GM20000 (cell line): ENCODE results near the gene ERBB4.

Source experiments
- DNase-seq: peaks from one replicate; pipeline ENCODE4 v3.0.0; 2012; ENCODE audit warnings: low spot score
- TF ChIP-seq, protein P1 (sequence below): IDR thresholded peaks from 2 replicates; pipeline ENCODE4 v1.5.1; 2012; ENCODE audit warnings: mild to moderate bottlenecking, control low read depth; ENCODE audit errors: extremely low read depth, missing control alignments

ERBB4 gene

GRCh38 chr2:211487733-211488132 lies 1050.9 kb downstream of the ERBB4 start:
- no peak for DNase-seq
- TF ChIP-seq, protein P1, sequence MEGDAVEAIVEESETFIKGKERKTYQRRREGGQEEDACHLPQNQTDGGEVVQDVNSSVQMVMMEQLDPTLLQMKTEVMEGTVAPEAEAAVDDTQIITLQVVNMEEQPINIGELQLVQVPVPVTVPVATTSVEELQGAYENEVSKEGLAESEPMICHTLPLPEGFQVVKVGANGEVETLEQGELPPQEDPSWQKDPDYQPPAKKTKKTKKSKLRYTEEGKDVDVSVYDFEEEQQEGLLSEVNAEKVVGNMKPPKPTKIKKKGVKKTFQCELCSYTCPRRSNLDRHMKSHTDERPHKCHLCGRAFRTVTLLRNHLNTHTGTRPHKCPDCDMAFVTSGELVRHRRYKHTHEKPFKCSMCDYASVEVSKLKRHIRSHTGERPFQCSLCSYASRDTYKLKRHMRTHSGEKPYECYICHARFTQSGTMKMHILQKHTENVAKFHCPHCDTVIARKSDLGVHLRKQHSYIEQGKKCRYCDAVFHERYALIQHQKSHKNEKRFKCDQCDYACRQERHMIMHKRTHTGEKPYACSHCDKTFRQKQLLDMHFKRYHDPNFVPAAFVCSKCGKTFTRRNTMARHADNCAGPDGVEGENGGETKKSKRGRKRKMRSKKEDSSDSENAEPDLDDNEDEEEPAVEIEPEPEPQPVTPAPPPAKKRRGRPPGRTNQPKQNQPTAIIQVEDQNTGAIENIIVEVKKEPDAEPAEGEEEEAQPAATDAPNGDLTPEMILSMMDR: no peak

DNA sequence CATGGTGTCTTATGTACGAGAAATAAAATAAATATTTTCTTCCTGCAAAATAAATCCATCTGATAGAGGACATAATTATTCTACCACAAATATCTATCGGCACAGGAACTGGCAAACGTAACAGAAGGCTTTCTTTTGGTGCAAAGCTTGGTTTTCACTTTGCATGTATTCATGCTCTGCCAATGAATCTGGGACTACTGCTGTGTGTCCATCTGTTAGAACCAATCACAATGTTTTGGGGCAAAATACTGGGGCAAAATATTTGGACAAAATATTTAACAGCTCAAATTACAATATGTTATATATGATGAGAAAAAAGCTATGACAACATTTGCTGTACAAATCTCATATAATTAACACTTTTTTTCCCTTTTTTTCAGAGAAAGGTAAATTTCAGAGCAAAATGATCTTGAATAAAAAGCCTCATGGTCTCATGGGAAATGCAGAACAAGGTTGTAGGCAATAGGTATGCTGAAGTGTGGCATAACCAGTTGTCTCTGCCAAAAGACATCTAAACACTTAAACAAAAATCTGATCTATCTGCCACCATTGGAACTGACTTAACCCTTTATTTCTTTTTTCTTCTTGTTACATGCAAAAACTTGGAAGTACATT lies 1059.0 kb downstream of the ERBB4 start:
- TF ChIP-seq, protein P1: no peak
- no peak for DNase-seq

DNA sequence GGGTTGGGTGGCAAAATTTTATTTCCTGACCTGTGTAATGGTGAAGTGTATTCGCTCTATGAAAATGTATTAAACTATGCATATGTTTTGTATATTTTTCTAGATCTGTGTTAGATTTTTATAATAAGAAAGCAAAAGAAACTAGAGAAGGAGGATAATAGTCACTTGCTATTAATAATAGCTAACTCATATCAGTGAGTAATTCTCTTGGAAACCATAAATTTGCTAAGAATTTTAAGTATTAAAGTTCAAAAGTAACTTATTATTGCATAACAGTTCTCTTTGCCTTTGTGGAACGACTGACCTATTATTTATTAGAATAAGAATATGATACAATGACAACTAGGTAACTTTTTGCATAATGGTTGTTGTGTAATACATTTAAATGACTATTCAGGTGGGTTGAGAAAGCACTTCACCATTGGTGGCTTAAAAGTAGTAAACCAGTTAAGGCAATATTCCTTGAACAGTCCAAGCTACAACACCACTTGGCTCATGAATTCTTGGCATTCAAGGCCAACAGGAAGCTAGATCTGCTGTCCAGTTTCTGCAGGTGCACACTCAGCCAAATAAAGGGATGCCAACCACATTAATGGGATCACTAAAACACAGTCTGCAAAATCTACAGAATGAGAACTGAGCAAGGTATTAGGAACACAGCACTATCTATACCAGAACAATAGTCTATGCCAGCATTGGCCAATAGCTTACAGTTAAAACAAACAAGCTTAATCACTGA lies 1060.9 kb downstream of the ERBB4 start:
- no peak for DNase-seq
- TF ChIP-seq, protein P1: no peak

DNA sequence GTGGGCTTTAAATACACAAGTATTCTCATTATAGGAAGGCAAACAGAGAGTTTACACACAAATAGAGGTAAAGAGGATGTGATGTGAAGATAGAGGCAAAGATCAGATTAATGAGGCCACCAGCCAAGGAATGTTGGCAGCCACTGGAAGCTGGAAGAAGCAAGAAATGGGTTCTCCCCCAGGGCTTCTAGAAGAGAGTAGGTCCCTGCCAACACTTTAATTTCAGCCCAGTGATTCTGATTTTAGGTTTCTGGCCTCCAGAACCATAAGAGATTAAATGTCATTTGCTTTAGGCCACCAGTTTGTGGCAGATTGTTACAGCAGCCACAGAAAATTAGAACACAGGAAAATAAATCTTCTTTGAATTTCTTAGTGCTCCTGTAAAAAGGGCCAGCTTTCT lies 1065.5 kb downstream of the ERBB4 start:
- TF ChIP-seq, protein P1: no peak
- no peak for DNase-seq

GRCh38 chr2:211469664-211470059 lies 1068.9 kb downstream of the ERBB4 start:
- DNase-seq: no peak
- TF ChIP-seq, protein P1: no peak

DNA sequence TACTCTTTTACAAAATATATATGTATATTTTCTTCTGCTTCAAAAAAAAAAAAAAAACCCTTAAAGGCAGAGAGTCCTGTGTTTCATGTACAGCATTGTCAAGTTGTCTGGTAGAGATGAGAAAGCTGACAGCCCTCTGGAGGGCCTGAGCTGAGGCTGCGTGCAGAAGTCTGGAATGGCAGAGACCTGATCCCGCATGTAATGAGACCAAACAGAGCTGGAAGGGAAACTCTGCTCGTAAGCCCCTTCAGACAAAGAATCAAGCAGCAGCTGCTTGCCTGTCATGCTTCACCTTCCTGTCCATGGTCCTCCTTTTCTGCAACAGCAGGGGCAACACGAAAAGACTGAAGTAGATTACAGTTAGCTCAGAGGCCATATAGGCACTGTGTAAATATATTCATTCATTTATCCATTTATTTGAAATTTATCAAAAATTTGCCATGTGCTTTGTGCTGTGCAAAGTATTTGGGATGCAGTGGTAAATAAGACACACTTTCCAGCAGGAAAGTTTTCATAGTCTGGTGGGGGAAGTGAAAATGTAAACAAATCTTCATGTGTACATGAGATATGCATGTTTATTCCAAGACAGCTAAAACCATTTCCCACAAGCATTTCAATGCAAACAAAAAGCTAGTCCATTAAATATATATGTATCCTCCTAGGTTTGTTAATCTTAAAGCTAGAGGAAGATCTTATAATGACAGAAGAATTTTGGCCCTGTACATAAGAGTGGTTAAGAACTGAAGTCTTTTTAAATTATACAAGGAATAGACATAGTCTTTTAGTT lies 1069.5 kb downstream of the ERBB4 start:
- TF ChIP-seq, protein P1: no peak

GRCh38 chr2:211468217-211468616 lies 1070.4 kb downstream of the ERBB4 start:
- DNase-seq: no peak
- TF ChIP-seq, protein P1: no peak

More for the DNA sequence above, 1069.5 kb downstream of the ERBB4 start:
- DNase-seq: no peak
